ENCODE data around the gene RAPGEF2. TPM values are rescaled to one million over a fixed set of nuclear protein-coding genes. Genes with fewer than 3 reads are reported as not detected.
"Not testable (repeated sequence)": the region's sequence is repeated elsewhere in the genome, so short reads cannot be mapped to it uniquely, and the experiment has no call there.

Gene RAPGEF2
- total and polyA plus RNA-seq, 3 experiments from 2014 or later, result 1.0 to 34.3 (median 29.2) TPM

DNA sequence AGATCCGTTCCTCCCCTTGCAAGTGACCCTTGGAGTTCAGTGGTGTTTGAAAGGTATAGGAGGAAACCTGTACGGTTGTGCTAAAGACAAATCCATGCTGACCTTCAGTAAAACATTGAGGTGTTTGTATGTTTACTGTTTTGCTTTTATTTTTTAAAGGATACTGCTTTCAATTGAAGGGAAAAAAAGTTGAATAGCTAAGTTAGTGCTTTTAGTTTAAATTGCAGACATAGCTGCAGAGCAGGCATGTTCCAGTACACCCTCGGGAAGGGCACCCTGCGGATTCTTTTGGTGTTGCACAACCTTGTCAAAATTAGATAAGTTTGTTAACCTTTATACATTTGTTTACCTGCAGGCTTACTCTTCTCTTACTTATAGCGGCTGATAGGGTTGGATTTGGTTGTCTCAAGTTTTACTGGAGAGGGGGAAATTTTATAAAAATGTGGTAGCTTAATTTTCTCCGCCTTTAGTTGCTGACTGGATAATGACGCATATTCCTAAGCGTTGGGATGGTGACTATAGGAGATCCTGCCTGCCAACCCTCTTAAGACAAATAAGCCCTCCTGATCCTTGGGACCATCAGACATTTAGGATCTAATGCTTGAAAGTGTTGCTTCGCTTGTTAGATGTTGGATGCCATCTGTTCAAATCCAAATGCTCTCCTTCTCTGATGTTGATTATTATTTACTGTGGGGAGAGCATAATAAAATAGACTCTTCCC lies 2.0 kb downstream of the RAPGEF2 start:
- H3K27ac Mint-ChIP-seq, result peak overlapping the region; percentile 78 to 99 (median 95)
- DNase-seq, result no peak
- peak overlapping the region; percentile 76 to 99 (median 93) for H3K4me3 Mint-ChIP-seq
- ChIA-PET CTCF (interaction anchor here (1.5 kb wide), 1 partner anchor 9 kb away, joined by 4 read pairs; no protein-coding TSS in a partner anchor), POLR2A (no interaction called here)
- no peaks in the 10 kb centered on the region for H3K9me3 ChIP-seq (ENCODE audit: low read length)
- H3K4me1 ChIP-seq (ENCODE audit: insufficient read depth, low read length), result peaks cover 36% of the 10 kb centered on the region
- H3K4me3 ChIP-seq (ENCODE audit: low read length), result peak overlapping the region; percentile 65
- peaks cover 0 to 5% of the 10 kb centered on the region in 2 donors for H3K27me3 Mint-ChIP-seq
- peaks cover 0 to 3% (median 2%) of the 10 kb centered on the region in 5 donors for H3K9me3 Mint-ChIP-seq
- peaks cover 32 to 65% (median 52%) of the 10 kb centered on the region in 3 donors for H3K4me1 Mint-ChIP-seq
- H3K36me3 Mint-ChIP-seq, result peaks cover 0 to 6% (median 0%) of the 10 kb centered on the region in 3 donors
- no peaks in the 10 kb centered on the region for H3K36me3 ChIP-seq (ENCODE audit: insufficient read depth, low read length)
- H3K27ac ChIP-seq (ENCODE audit: low read depth, low read length), result peak overlapping the region; percentile 58
- no peaks in the 10 kb centered on the region for H3K27me3 ChIP-seq (ENCODE audit: insufficient read depth, low read length, poor library complexity, severe bottlenecking)

GRCh38 chr4:159105761-159106243 lies 2.9 kb downstream of the RAPGEF2 start:
- Mint-ChIP-seq H3K9me3 (peaks cover 0 to 3% (median 2%) of the 10 kb centered on the region in 5 donors), H3K4me1 (peaks cover 32 to 66% (median 52%) of the 10 kb centered on the region in 3 donors), H3K27me3 (peaks cover 0 to 5% of the 10 kb centered on the region in 2 donors), H3K27ac (peak overlapping the region in 5 of 8 donors; percentile 9 to 99 (median 78)), H3K4me3 (peak overlapping the region; percentile 18 to 98 (median 91)), H3K36me3 (peaks cover 0 to 6% (median 0%) of the 10 kb centered on the region in 3 donors)
- Histone ChIP-seq H3K27me3 (ENCODE audit: insufficient read depth, low read length, poor library complexity, severe bottlenecking) (no peaks in the 10 kb centered on the region), H3K36me3 (ENCODE audit: insufficient read depth, low read length) (no peaks in the 10 kb centered on the region), H3K27ac (ENCODE audit: low read depth, low read length) (peak overlapping the region; percentile 28), H3K9me3 (ENCODE audit: low read length) (no peaks in the 10 kb centered on the region), H3K4me1 (ENCODE audit: insufficient read depth, low read length) (peaks cover 36% of the 10 kb centered on the region), H3K4me3 (ENCODE audit: low read length) (no peak overlapping the region)
- ChIA-PET POLR2A (no interaction called here), CTCF (no interaction called here)
- DNase-seq, result no peak

GRCh38 chr4:159106636-159107035 lies 3.8 kb downstream of the RAPGEF2 start:
- Histone ChIP-seq H3K27ac (ENCODE audit: low read depth, low read length) (peak overlapping the region; percentile 2), H3K4me3 (ENCODE audit: low read length) (no peak overlapping the region), H3K9me3 (ENCODE audit: low read length) (no peaks in the 10 kb centered on the region), H3K4me1 (ENCODE audit: insufficient read depth, low read length) (peaks cover 36% of the 10 kb centered on the region), H3K27me3 (ENCODE audit: insufficient read depth, low read length, poor library complexity, severe bottlenecking) (no peaks in the 10 kb centered on the region), H3K36me3 (ENCODE audit: insufficient read depth, low read length) (no peaks in the 10 kb centered on the region)
- Mint-ChIP-seq H3K4me1 (peaks cover 32 to 65% (median 52%) of the 10 kb centered on the region in 3 donors), H3K9me3 (peaks cover 0 to 3% (median 2%) of the 10 kb centered on the region in 5 donors), H3K27me3 (peaks cover 0 to 5% of the 10 kb centered on the region in 2 donors), H3K27ac (peak overlapping the region in 1 of 8 donors; percentile 44), H3K36me3 (peaks cover 0 to 6% (median 0%) of the 10 kb centered on the region in 3 donors), H3K4me3 (peak overlapping the region in 2 of 7 donors; percentile 5 to 73)
- DNase-seq, result no peak
- CTCF ChIA-PET, result no interaction called here
- POLR2A ChIA-PET, result no interaction called here

DNA sequence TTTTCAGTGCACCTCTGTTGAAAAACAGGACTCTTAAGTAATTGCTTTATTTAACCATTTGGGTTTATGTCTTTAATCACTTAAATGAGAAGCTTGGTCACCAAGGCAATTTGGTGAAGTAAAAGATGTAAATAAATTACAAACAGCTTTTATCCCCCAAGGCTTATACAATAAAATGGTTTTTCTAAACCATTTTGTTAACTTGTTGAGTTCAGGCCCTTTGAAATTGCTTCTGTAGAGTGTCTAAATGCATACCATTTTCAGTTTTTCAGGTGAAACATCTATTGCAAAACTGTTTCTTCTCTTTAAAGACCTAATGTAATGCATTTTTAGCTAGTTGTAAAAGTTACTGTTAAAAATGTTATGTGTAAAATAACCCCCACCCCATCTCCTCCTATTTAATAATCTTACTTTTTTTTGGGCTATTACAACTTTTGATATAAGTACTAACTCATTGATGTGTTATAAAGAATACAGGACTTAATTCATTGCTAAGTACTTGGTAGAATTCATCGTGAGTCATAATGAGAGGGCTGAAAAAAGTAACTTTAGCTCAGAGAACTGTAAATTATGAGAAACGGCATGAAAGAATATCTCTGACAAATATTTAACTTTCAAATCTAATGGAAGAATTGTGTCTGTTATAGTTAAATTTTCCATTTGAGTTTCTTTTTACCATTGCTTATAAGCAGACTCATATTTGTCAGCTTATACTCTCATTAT lies 4.5 kb downstream of the RAPGEF2 start:
- H3K9me3 ChIP-seq (ENCODE audit: low read length), result no peaks in the 10 kb centered on the region
- no peak overlapping the region for H3K4me3 ChIP-seq (ENCODE audit: low read length)
- ChIA-PET POLR2A (no interaction called here), CTCF (no interaction called here)
- DNase-seq, result no peak
- H3K4me3 Mint-ChIP-seq, result peak overlapping the region in 1 of 7 donors; percentile 73
- peak overlapping the region; percentile 2 for H3K27ac ChIP-seq (ENCODE audit: low read depth, low read length)
- H3K27me3 Mint-ChIP-seq, result peaks cover 0 to 5% of the 10 kb centered on the region in 2 donors
- peak overlapping the region in 1 of 8 donors; percentile 44 for H3K27ac Mint-ChIP-seq
- peaks cover 0 to 3% (median 2%) of the 10 kb centered on the region in 5 donors for H3K9me3 Mint-ChIP-seq
- H3K27me3 ChIP-seq (ENCODE audit: insufficient read depth, low read length, poor library complexity, severe bottlenecking), result no peaks in the 10 kb centered on the region
- H3K36me3 ChIP-seq (ENCODE audit: insufficient read depth, low read length), result no peaks in the 10 kb centered on the region
- H3K4me1 ChIP-seq (ENCODE audit: insufficient read depth, low read length), result peaks cover 32% of the 10 kb centered on the region
- H3K36me3 Mint-ChIP-seq, result peaks cover 0 to 6% (median 0%) of the 10 kb centered on the region in 3 donors
- peaks cover 27 to 57% (median 45%) of the 10 kb centered on the region in 3 donors for H3K4me1 Mint-ChIP-seq

- Histone ChIP-seq H3K36me3 (ENCODE audit: insufficient read depth, low read length) (no peaks in the 10 kb centered on the region), H3K27ac (ENCODE audit: low read depth, low read length) (no peak overlapping the region), H3K4me3 (ENCODE audit: low read length) (no peak overlapping the region), H3K9me3 (ENCODE audit: low read length) (no peaks in the 10 kb centered on the region), H3K27me3 (ENCODE audit: insufficient read depth, low read length, poor library complexity, severe bottlenecking) (no peaks in the 10 kb centered on the region), H3K4me1 (ENCODE audit: insufficient read depth, low read length) (peaks cover 30% of the 10 kb centered on the region)
- H3K27me3 Mint-ChIP-seq, result peaks cover 0 to 4% of the 10 kb centered on the region in 2 donors
- ChIA-PET POLR2A (no interaction called here), CTCF (no interaction called here)
- H3K9me3 Mint-ChIP-seq, result peaks cover 0 to 3% (median 2%) of the 10 kb centered on the region in 5 donors
- H3K4me3 Mint-ChIP-seq, result no peak overlapping the region
- peaks cover 27 to 60% (median 44%) of the 10 kb centered on the region in 3 donors for H3K4me1 Mint-ChIP-seq
- H3K36me3 Mint-ChIP-seq, result peaks cover 0 to 4% (median 0%) of the 10 kb centered on the region in 3 donors
- no peak for DNase-seq
- H3K27ac Mint-ChIP-seq, result no peak overlapping the region
Observed at GRCh38 chr4:159108124-159108523, 5.2 kb downstream of the RAPGEF2 start.

DNA sequence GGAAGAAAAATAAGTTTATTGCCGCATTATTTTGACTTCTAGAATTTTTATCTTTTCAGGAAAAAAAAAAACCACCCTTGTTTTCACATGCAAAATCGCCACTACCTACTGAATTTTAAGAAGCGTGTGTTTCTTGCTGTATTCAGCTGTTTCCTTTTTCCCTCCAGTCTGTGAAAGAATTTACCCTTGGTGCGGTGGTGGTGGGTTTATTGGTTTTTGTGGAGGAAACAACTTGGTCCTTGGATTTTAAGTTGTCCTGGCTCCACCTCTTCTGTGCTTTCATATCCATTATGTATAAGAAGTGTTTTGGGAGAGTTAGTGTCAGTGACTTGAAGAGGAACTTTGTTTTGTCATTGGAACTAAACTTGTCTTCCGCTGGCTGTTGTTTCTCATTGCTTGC lies 8.1 kb downstream of the RAPGEF2 start:
- CTCF ChIA-PET, result no interaction called here
- Histone ChIP-seq H3K27me3 (ENCODE audit: insufficient read depth, low read length, poor library complexity, severe bottlenecking) (no peaks in the 10 kb centered on the region), H3K4me1 (ENCODE audit: insufficient read depth, low read length) (peaks cover 14% of the 10 kb centered on the region), H3K36me3 (ENCODE audit: insufficient read depth, low read length) (no peaks in the 10 kb centered on the region), H3K9me3 (ENCODE audit: low read length) (no peaks in the 10 kb centered on the region), H3K4me3 (ENCODE audit: low read length) (no peak overlapping the region), H3K27ac (ENCODE audit: low read depth, low read length) (no peak overlapping the region)
- Mint-ChIP-seq H3K4me3 (no peak overlapping the region), H3K4me1 (peaks cover 13 to 47% (median 31%) of the 10 kb centered on the region in 3 donors), H3K36me3 (peaks cover 0 to 6% (median 0%) of the 10 kb centered on the region in 3 donors), H3K9me3 (no peaks in the 10 kb centered on the region), H3K27me3 (no peaks in the 10 kb centered on the region), H3K27ac (peak overlapping the region in 1 of 8 donors; percentile 26)
- DNase-seq, result no peak
- POLR2A ChIA-PET, result no interaction called here

GRCh38 chr4:159111416-159111815 lies 8.5 kb downstream of the RAPGEF2 start:
- Histone ChIP-seq H3K4me1 (ENCODE audit: insufficient read depth, low read length) (peaks cover 12% of the 10 kb centered on the region), H3K9me3 (ENCODE audit: low read length) (no peaks in the 10 kb centered on the region), H3K27me3 (ENCODE audit: insufficient read depth, low read length, poor library complexity, severe bottlenecking) (no peaks in the 10 kb centered on the region), H3K4me3 (ENCODE audit: low read length) (no peak overlapping the region), H3K27ac (ENCODE audit: low read depth, low read length) (no peak overlapping the region), H3K36me3 (ENCODE audit: insufficient read depth, low read length) (no peaks in the 10 kb centered on the region)
- no peak overlapping the region for H3K27ac Mint-ChIP-seq
- ChIA-PET POLR2A (no interaction called here), CTCF (no interaction called here)
- no peaks in the 10 kb centered on the region for H3K9me3 Mint-ChIP-seq
- no peak for DNase-seq
- H3K27me3 Mint-ChIP-seq, result no peaks in the 10 kb centered on the region
- H3K36me3 Mint-ChIP-seq, result peaks cover 0 to 6% (median 0%) of the 10 kb centered on the region in 3 donors
- peaks cover 15 to 49% (median 34%) of the 10 kb centered on the region in 3 donors for H3K4me1 Mint-ChIP-seq
- no peak overlapping the region for H3K4me3 Mint-ChIP-seq

- H3K4me1 ChIP-seq (ENCODE audit: insufficient read depth, low read length); H3K27ac ChIP-seq (ENCODE audit: low read depth, low read length); H3K36me3 Mint-ChIP-seq; H3K9me3 ChIP-seq (ENCODE audit: low read length); H3K4me3 ChIP-seq (ENCODE audit: low read length); H3K36me3 ChIP-seq (ENCODE audit: insufficient read depth, low read length); POLR2A ChIA-PET; H3K27me3 Mint-ChIP-seq; H3K27ac Mint-ChIP-seq; DNase-seq; H3K9me3 Mint-ChIP-seq; H3K27me3 ChIP-seq (ENCODE audit: insufficient read depth, low read length, poor library complexity, severe bottlenecking); H3K4me3 Mint-ChIP-seq: not testable (repeated sequence)
- CTCF ChIA-PET, result interaction anchor here (0.7 to 1.7 kb wide), 2 partner anchors 9 to 64 kb away, joined by 3 to 4 read pairs; no protein-coding TSS in a partner anchor
- peaks cover 27 to 52% (median 40%) of the 10 kb centered on the region in 3 donors for H3K4me1 Mint-ChIP-seq
Observed at GRCh38 chr4:159113366-159113765, 10.5 kb downstream of the RAPGEF2 start.
